ENCODE data around the gene SLC30A9.

GRCh38 chr4:41943506-41943905 lies 46.8 kb upstream of the SLC30A9 start:
- TF ChIP-seq ZNF48 (tag by site-specific recombination; IDR thresholded peaks at IDR 0.05) = no peak
- no peak for TF ChIP-seq REST (tag by site-specific recombination; IDR thresholded peaks at IDR 0.05)
- TF ChIP-seq CTCF (tag by site-specific recombination; IDR thresholded peaks at IDR 0.05) = no peak
- no peak for TF ChIP-seq ZNF248 (tag by site-specific recombination; IDR thresholded peaks at IDR 0.05)
- TF ChIP-seq ZIC2 (tag by site-specific recombination; IDR thresholded peaks at IDR 0.05) = no peak
- no peak for TF ChIP-seq ZNF121 (tag by site-specific recombination; IDR thresholded peaks at IDR 0.05)
- TF ChIP-seq ZNF274 (IDR thresholded peaks at IDR 0.05; ENCODE audit: low read length) = no peak
- TF ChIP-seq ZNF274 (tag by site-specific recombination; IDR thresholded peaks at IDR 0.05; ENCODE audit: borderline replicate concordance) = no peak
- no peak for TF ChIP-seq ZNF830 (tag by site-specific recombination; IDR thresholded peaks at IDR 0.05; ENCODE audit: low read depth)
- no peak for TF ChIP-seq YY1 (tag by site-specific recombination; IDR thresholded peaks at IDR 0.05)
- TF ChIP-seq PRDM1 (tag by site-specific recombination; IDR thresholded peaks at IDR 0.05) = no peak
- no peak for TF ChIP-seq ZNF112 (tag by site-specific recombination; IDR thresholded peaks at IDR 0.05)
- no peak for TF ChIP-seq WT1 (tag by site-specific recombination; IDR thresholded peaks at IDR 0.05)
- TF ChIP-seq ZNF266 (tag by site-specific recombination; IDR thresholded peaks at IDR 0.05; ENCODE audit: low read depth) = no peak
- no peak for TF ChIP-seq ZNF146 (tag by site-specific recombination; IDR thresholded peaks at IDR 0.05)

Data from HEK293 (cell line).